HG03460 (cell line): Measurements from ENCODE around the gene RPLP2.

Experiments
- ATAC-seq: cut with Tn5 transposase; IDR thresholded peaks from one replicate; pipeline ENCODE4 v1.9.1; 2021; ENCODE audit not compliant: unreplicated experiment

The RPLP2 gene

DNA sequence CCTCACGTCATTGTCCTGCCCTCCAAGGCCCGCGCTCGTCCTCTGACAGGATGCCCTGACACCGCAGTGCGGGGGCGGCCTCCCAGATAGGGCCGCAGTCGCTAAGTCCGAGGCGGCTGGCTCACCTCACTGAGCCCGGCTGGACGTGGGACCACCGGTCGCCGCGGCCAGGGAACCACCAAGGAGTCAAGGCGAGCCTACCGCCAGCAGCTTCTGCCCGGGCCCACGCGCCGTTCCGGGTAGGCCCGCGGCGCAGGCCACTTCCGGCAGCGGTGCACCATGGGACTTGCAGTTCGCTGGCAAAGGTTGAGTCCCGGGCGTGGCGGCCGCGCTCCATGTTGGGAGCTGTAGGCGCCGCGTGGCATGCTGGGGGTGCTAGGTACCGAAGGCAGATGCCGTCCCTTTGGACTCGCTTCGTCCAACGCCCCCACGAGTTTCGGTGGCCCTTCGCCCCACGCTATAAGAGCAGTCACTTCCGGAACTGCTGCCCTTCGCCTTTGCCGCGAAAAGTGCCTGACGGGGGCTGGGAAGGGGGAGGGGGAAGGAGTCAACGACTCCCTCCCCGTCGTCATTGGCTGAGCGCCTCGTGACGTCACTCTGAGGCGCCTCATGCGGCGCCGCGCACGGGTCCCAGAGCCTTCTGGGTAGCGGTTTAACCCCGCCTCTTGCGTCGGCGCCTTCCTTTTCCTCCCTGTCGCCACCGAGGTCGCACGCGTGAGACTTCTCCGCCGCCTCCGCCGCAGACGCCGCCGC, at the start of gene RPLP2:
Gene RPLP2, plus strand, starts transcription at position 681 of the 753 bp plus-strand sequence. CDS start 268 bp downstream, outside the sequence.
- peak; percentile 68 for ATAC-seq

DNA sequence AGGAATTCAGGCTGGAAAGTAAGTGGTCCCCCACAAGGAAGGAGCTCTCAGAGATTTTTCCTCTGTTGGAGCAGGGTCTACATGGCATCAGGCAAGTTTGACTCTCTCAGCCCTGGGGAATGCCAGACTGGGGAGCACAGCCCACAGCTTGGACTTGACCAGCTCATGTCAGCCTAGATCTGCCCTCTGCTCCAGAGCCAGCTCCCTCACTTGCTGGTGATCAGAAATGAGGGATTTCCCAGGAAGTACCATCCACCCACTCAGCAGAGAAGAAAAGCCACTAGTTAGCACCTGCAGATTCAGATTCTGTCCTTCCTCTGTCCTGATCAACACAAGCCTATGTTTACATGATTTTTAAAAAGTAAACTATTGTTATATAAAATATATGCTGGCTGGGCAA, 49.5 kb upstream of the RPLP2 start:
- no peak for ATAC-seq

DNA sequence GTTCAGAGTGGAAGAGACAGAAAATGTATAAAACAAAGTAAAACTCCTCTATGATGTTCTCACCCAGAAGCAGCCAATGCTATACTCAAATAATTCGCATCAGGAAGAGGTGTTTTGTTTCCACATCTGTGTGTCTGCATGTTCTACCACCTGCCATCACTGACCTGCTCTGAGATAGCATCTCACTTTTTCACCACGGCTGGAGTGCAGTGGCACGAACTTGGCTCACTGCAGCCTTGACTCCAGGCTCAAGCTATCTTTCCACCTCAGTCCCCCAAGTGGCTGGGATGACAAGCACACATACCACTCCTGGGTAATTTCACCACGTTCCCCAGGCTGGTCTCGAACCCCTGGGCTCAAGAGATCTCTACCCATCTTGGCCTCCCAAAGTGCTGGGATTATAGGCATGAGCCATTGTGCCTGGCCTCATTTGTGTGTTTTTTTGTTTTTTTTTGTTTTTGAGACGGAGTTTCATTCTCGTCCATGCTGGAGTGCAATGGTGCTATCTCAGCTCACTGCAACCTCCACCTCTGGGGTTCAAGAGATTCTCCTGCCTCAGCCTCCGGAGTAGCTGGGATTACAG, 48.1 kb upstream of the RPLP2 start:
- ATAC-seq: no peak

DNA sequence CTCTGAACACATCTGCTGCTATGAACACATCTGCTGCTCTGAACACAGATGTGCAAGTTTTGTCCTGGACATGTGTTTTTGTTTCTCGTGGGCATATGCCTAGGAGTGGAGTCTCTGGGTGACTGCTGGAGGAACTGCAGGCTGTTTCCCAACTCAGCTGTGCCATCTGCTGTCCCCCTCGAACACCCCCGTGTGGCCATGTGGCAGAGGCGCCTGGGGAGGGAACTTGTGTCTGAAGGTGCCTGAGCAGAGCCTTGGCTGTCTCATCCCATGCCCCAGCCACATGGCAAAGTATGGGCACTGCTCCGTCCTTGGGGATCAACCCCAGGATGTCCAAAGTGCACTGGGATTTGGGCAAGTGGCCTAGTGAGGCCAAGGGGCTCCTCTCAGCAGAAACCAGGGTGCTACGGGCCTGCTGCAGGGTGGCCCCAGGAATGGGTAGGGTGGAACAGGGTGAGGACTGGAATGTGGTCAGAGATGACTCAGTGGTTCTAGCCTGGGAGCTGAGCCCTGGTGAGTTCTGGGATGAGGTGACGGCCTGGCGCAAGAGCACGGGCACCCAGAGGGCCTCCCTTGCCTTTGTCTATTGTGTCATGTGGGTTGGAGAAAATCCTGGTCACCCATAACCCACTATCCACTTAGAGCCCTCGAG, 47.2 kb upstream of the RPLP2 start:
- ATAC-seq: no peak

DNA sequence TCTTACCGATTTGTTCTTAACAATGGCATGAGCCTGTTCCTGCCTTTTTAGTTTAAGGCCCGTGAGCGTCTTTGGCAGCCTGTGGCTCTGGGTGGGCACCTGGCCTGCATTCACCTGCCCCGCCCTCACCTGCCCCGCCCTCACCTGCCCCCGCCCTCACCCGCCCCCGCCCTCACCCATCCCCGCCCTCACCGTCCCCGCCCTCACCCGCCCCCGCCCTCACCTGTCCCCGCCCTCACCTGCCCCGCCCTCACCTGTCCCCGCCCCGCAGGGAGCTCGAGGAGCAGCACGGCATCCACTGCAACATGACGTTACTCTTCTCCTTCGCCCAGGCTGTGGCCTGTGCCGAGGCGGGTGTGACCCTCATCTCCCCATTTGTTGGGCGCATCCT, 46.7 kb upstream of the RPLP2 start:
- no peak for ATAC-seq

DNA sequence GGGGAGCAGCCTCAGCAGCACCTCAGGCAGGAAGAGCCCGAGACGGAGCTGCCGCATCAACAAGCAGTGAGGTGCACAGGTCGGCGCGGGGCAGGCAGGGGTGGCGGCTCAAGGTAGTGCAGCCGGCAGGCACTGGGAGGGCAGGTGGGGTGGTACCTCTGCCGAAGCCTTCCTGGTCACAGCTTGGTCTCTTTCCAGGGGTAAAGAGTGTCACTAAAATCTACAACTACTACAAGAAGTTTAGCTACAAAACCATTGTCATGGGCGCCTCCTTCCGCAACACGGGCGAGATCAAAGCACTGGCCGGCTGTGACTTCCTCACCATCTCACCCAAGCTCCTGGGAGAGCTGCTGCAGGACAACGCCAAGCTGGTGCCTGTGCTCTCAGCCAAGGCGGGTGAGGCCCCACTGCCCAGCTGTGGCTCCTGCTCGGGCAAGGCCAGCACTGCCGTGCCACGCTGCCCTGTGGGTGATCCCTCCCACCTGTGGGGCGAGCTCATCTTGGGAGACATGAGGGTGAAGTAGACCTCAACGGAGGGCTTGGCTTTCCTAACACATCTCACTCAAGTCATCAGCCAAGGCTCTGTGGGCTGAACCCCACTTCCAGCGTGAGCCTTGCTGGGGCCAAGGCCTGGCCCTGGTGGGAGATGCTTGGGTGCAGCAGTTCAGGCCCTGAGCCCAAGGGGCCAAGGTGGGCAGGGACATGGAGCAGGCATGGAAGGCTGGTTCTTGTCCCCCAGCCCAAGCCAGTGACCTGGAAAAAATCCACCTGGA, 46.0 kb upstream of the RPLP2 start:
- ATAC-seq: no peak

DNA sequence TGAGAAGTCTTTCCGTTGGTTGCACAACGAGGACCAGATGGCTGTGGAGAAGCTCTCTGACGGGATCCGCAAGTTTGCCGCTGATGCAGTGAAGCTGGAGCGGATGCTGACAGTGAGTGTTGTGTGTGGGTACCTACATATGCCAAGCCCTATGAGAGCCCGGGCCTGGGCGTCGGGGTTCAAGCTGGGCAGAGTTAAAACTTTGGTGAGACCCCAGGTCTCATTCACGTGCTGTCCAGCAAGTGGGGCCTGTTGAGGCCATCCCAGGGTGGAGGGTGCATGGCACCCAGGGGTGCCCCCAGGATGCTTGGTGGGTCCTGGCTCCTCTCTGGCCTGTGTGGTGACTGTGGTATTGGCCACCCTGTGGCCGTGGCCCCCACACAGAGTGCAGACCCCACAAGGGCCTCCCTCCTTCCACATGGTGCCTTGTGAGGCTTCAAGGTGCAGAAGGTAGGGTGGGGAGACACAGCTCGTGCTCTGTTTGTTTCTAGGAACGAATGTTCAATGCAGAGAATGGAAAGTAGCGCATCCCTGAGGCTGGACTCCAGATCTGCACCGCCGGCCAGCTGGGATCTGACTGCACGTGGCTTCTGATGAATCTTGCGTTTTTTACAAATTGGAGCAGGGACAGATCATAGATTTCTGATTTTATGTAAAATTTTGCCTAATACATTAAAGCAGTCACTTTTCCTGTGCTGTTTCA, 45.3 kb upstream of the RPLP2 start:
- ATAC-seq: no peak

DNA sequence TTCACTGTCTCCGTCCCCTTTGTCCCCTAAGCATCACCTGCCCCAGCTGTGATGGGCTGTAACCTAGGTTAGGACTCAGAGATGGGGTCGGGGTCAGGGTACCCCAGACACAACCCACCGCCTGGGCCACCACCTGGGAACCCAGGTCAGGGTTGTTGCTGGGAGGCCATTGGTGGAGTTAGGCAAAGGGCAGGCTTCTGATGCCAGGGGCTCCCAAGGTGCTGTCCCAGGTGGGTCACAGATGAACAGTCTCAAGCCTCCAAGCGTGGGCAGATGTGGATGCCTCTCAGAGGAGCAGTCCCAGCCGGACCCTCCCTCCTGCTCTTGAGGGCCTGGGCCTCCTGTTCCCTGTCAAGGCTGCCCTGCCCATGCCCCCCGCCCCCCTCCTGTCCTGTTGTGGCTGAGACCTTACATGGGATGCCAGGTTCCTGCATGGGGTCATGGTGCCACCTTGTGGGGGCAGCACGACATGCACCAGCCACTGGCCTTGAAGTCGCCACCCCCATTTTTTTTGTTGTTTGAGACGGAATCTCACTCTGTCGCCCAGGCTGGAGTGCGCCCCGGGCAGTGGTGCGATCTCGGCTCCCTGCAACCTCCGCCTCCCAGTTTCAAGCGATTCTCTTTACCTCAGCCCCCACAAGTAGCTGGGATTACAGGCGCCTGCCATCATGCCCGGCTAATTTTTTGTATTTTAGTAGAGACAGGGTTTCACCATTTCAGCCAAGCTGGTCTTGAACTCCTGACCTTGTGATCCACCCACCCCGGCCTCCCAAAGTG, 44.6 kb upstream of the RPLP2 start:
- no peak for ATAC-seq

DNA sequence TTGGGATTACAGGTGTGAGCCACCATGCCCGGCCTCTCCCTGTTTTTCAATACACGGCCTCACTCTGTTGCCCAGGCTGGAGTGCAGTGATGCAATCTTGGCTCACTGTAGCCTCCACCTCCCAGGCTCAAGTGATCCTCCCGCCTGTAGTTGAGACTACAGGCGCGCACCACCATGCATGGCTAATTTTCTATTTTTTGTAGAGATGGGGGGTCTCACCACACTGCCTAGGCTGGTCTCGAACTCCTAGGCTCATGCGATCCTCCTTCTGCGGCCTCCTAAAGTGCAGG, 44.0 kb upstream of the RPLP2 start:
- ATAC-seq: no peak

DNA sequence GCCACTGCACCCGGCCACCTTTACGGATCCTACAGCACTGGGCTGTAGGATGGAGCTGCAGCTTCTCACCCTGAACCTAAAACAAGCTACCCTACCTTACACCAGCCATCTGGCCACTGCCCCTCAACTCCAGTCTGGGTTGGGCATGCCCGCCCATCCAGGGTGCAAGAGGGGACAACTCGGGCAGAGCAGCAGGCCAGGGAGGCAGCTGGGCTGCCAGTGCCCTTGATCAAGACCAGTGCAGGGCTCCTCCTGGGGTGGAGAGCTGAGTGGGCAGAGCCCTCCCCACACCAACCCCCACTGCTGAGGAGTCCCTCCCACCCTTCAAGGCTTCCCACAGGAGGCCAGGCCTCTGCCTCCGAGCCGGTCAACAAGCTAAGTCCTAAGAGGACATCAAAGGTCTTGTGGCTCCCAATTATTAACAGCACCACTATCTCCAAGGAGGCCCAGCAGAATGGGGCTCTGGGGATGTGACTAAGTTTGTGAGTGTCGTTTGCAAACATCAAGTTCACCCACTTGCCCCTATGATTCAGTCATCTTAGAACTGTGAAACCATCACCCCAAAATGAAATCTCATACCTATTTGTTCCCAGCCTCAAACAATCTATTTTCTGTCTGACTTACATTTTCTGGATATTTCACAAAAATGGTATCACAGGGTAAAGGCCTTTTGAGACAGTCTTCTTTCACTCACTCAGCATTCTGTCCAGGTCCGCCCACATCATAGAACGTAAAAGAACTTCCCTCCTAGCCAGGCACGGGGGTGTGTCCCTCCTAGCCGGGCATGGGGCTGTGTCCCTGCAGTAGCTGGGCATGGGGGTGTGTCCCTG, 43.4 kb upstream of the RPLP2 start:
- ATAC-seq: no peak

DNA sequence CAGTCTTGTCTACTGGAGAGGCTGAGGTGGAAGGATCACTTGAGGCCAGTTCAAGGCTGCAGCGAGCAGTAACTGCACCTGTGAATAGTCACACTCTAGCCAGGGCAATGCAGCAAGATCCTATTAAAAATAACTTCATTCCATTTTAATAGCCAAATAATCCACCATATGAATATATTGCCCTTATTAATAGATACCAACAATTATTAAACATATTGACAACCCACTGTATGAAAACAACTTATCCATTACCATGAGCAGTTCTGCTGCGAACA, 42.9 kb upstream of the RPLP2 start:
- ATAC-seq: no peak

DNA sequence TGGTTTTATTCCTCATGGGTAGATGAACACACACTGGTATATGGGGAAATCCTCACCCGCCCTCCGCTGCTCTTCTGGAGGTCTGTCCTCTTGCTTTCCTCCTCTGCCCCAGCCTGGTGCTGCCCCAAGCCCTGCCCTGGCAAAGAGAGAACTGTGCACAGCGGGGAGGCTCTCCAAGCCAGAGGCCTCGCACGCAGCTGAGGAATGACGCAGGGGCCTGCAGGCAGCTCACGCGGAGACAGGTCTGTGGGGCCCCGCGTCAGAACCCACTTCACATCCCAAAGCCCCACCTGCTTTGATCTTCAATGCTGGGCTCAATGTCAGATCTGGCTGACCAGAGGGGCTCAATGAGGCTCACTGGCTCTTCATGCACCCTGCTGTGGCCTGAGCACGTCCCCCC, 42.5 kb upstream of the RPLP2 start:
- no peak for ATAC-seq

DNA sequence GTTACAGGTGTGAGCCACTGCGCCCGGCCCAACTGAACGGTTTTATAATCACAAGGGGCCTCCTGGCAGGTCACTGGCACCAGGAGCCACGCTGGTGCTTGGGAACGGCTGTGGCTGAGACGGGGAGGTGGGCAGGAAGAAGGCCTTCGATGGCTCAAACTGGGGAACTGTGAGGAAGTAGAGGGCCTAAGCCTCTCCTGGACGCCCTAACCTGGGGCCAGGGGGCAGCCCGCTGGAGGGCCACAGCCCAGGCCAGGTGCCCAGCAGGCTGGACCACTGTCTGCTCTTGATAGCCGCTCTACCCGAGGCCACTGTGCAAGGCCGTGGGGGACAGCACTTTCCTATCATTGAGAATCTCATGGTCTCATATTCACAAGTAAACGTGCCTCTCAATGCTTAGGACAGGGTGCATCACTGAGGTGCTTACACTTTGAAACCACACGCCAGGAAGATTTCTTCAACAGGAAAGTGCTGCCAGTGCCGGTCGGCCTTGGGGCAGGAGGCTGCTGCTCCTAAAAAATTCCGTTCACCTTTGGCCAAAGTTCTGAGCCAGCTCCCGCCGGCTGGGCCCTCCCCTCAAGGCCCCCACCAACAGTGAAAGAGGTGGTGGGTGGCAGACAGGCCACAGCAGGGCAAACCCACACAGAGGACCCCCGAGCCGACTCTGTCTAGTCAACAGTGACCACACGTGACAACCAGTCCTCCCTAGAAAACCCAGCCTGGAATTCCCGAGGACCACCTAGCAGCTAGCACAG, 39.7 kb upstream of the RPLP2 start:
- no peak for ATAC-seq

DNA sequence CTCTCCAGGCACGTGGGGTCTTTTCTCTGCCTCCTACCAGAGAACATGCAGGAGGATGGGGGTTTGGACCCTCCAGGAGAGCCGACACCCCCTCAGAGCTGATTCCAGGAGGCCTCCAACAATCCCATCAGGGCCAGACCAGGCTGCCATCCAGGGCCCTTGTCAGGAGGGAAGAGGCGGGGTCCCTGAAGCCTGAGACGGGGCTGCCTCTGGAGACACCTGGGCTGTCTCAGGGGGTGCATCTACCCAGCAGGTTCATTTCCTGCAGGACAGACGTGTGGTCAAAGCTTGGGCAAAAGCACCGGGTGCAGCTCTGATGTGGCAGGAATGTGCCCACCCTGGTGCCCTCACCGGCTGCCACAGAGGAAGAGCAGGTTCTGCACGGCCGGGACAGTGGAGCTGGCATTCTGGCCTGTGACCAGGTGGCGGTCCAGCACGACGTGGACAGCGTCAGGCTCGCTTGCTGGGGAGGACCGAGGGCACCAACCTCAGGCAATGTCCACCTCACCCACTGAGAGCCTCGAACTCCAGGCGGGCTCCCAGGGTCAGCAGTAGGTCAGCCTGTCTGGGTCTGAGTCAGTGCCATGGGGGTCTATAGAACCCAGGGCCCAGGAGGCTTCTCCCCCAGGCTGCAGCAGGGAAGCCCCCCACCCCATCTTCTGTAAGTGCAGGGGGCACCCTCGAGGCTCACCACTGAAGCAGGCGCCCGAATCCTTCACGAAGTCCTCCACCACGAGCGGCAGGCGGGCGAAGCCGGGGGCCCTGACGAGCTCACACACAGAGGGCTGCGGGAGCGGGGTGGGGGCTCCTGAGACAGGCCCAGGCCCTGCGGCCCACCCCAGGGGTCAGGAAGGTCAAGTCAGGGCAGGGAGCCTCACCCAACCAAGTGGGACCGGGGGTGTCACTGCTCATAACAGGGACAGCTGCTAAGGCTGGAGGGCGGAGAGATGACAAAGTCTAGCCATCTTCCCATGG, 38.8 kb upstream of the RPLP2 start:
- no peak for ATAC-seq

DNA sequence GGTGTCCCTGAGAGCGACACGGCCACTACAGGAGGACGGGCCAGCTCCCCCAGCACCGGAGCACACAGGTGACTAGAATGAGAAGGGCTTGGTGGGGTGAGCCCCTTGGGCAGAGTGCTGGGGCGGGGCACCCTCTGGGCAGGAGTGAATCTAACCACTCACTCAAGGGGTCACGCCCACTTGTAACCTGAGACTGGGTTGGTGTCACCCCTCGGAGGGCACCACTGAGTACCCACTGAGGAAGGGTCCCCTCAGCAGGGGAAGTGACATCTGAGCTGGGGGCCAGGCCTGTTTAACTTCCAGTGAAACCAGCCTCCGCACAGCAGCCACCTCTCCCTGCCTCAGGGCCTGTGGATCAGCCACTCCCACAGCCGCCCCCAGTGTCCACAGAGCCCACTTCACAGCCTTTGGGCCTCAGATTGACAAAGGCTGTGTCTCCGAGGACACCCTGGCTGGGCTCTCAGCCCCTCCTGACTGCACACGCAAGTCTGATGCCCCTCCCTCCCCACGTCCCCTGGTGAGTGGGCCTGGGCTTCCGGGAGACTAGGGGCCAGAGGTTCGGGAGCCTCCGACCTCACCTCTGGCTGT, 38.1 kb upstream of the RPLP2 start:
- no peak for ATAC-seq

DNA sequence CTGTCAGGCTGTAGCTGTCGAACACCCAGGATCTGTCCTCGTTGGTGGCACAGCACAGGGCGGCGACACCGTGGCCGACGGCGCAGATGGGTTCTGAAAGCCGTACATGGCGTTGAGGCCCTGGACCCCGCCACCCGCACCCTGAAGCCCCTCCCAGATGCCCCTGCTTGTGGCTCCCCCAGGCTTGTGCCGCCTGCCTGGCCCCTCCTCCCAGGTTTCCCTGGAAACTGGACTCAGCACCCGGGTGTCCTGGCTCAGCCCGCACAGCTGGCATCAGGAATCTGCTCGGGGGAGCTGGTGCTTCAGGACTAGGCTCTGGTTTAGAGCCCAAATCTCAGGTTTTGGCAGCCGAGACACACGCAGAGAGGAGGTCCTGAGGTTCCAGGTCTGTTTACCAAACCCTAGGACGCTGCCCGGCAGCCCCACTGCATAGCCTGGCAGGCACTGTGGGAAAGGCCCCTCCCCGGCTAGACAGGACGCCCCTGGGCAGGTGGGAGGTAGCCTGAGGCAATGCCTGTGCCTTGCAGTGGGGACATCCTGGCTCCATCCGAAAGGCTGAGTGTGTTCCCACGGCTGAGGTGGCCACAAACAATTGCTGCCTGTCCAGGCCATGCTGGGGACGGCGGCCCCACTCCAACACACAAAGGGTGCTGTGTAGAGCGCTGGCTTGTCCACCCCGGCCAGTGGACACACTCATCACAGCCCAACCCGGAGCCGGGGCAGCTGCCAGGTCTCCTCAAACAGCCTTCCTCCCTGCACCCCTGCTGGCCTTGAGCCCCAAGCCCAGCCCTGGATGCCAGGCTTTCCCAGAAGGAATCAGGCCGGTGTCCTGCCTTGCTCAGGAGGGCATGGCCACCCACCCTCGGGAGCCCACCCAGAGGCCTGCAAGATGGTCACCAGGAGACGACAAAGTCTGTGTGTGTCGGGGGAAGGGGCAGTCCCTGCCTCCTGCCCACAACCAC, 37.1 kb upstream of the RPLP2 start:
- no peak for ATAC-seq
